ENCODE measurements around the gene POTEJ. TPM values are rescaled to one million over a fixed set of nuclear protein-coding genes. Genes with fewer than 3 reads are reported as not detected.
"Not testable (repeated sequence)": the region's sequence is repeated elsewhere in the genome, so short reads cannot be mapped to it uniquely, and the experiment has no call there.

Gene POTEJ
- not detected for total RNA-seq
- total RNA-seq (2013) = 0.04 TPM
- total RNA-seq = 0 to 0.09 (median 0) reads per million in 29 experiments

DNA sequence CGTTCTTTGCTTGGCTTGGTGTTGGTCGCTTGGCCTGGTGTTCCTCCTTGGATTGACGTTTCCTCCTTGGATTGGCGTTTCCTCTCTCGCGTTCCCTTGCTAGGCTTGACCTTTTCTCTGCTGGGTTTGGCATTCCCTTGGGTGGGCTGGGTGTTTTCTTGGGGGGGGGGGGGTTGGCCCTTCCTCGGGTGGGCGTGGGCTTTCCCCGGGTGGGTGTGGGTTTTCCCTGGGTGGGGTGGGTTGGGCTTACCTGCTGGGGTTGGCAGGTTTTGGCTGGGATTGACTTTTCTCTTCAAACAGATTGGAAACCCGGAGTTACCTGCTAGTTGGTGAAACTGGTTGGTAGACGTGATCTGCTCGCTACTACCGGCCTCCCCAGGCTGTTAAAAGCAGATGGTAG, at the start of gene POTEJ:
Gene POTEJ (plus strand): TSS at position 301 of the 400 bp plus-strand sequence. CDS start 93 bp downstream, at position 394.
- POLR2A ChIA-PET; H3K36me3 Mint-ChIP-seq; H3K4me3 Mint-ChIP-seq; DNase-seq; H3K27me3 Mint-ChIP-seq; H3K4me1 ChIP-seq (ENCODE audit: control insufficient read depth in 1 of 2, extremely low read depth in 1 of 2, insufficient read depth in 2 of 2, low read length in 2 of 2); H3K9me3 ChIP-seq; H3K4me1 Mint-ChIP-seq; ATAC-seq (replicated peaks in 1 of 4); H3K36me3 ChIP-seq (ENCODE audit: control insufficient read depth in 2 of 2, extremely low read depth in 1 of 2, insufficient read depth in 1 of 2, low read length in 1 of 2); H3K4me3 ChIP-seq (ENCODE audit: control insufficient read depth in 1 of 2, extremely low read depth in 1 of 2, low read length in 1 of 2); CTCF ChIA-PET; H3K27ac Mint-ChIP-seq; H3K9me3 Mint-ChIP-seq; H3K27ac ChIP-seq (ENCODE audit: low read length); H3K27me3 ChIP-seq (replicated peaks in 1 of 2; ENCODE audit: control insufficient read depth in 2 of 2, extremely low read depth in 1 of 2, insufficient read depth in 2 of 2, low read length in 1 of 2): not testable (repeated sequence)
- WGBS (ENCODE audit: insufficient coverage) = no CpG with 5 or more reads among the region's 13 CpGs

DNA sequence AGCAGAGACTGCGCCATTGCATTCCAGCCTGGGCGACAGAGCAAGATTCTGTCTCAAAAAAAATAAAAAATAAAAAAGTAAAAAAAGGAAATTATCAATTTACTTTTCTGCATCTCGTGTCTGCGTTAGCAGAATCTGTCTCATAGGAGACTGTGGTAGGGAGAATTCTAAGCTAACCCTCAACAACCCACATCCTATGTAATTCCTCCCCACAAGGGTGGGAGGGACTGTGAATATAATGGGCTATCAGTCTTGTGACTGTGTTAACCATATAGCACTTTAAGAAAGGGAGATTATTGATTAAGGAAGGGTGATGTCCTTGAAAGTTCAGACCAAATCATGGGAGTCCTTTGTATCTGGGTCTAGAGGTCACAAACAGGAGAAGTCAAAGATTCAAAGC, 45.1 kb upstream of the POTEJ start:
- H3K4me3 Mint-ChIP-seq; DNase-seq; H3K4me3 ChIP-seq (ENCODE audit: control insufficient read depth in 1 of 2, extremely low read depth in 1 of 2, low read length in 1 of 2); H3K9me3 Mint-ChIP-seq; H3K27me3 ChIP-seq (replicated peaks in 1 of 2; ENCODE audit: control insufficient read depth in 2 of 2, extremely low read depth in 1 of 2, insufficient read depth in 2 of 2, low read length in 1 of 2); H3K27me3 Mint-ChIP-seq; POLR2A ChIA-PET; H3K9me3 ChIP-seq; H3K4me1 ChIP-seq (ENCODE audit: control insufficient read depth in 1 of 2, extremely low read depth in 1 of 2, insufficient read depth in 2 of 2, low read length in 2 of 2); H3K27ac Mint-ChIP-seq; H3K36me3 ChIP-seq (ENCODE audit: control insufficient read depth in 2 of 2, extremely low read depth in 1 of 2, insufficient read depth in 1 of 2, low read length in 1 of 2); H3K4me1 Mint-ChIP-seq; H3K27ac ChIP-seq (ENCODE audit: low read length); CTCF ChIA-PET; ATAC-seq (replicated peaks in 1 of 4); H3K36me3 Mint-ChIP-seq: not testable (repeated sequence)
- no CpG with 5 or more reads among the region's 4 CpGs for WGBS (ENCODE audit: insufficient coverage)

DNA sequence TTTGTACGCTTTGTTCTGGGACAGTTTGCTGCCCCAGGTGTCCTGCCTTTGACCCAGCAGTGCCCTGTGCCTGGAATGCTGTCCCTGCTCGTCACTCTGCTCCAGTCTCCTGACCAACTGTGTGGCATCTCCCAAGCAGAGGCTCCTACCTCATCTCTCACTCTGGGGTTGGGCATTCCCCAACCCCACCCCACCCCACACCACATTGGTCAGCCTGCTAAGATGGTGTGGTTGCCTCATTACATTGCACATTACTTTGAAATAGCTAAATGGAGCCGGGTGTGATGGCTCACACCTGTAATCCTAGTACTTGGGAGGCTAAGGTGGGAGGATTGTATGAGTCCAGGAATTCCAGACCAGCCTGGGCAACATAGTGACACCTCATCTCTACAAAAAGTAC, 39.3 kb upstream of the POTEJ start:
- H3K4me3 Mint-ChIP-seq; H3K4me1 ChIP-seq (ENCODE audit: control insufficient read depth in 1 of 2, extremely low read depth in 1 of 2, insufficient read depth in 2 of 2, low read length in 2 of 2); H3K27me3 Mint-ChIP-seq; H3K4me1 Mint-ChIP-seq; DNase-seq; ATAC-seq (replicated peaks in 1 of 4); H3K9me3 ChIP-seq; H3K36me3 ChIP-seq (ENCODE audit: control insufficient read depth in 2 of 2, extremely low read depth in 1 of 2, insufficient read depth in 1 of 2, low read length in 1 of 2); H3K27me3 ChIP-seq (replicated peaks in 1 of 2; ENCODE audit: control insufficient read depth in 2 of 2, extremely low read depth in 1 of 2, insufficient read depth in 2 of 2, low read length in 1 of 2); H3K9me3 Mint-ChIP-seq; H3K4me3 ChIP-seq (ENCODE audit: control insufficient read depth in 1 of 2, extremely low read depth in 1 of 2, low read length in 1 of 2); H3K27ac Mint-ChIP-seq; CTCF ChIA-PET; POLR2A ChIA-PET; H3K27ac ChIP-seq (ENCODE audit: low read length); H3K36me3 Mint-ChIP-seq: not testable (repeated sequence)
- WGBS (ENCODE audit: insufficient coverage) = no CpG with 5 or more reads among the region's 3 CpGs

GRCh38 chr2:130574230-130574629, 37.0 kb upstream of the POTEJ start:
- H3K36me3 ChIP-seq (ENCODE audit: control insufficient read depth in 2 of 2, extremely low read depth in 1 of 2, insufficient read depth in 1 of 2, low read length in 1 of 2); ATAC-seq (replicated peaks in 1 of 4); H3K4me1 Mint-ChIP-seq; H3K27me3 ChIP-seq (replicated peaks in 1 of 2; ENCODE audit: control insufficient read depth in 2 of 2, extremely low read depth in 1 of 2, insufficient read depth in 2 of 2, low read length in 1 of 2); CTCF ChIA-PET; H3K27ac Mint-ChIP-seq; H3K27me3 Mint-ChIP-seq; H3K4me3 ChIP-seq (ENCODE audit: control insufficient read depth in 1 of 2, extremely low read depth in 1 of 2, low read length in 1 of 2); H3K4me3 Mint-ChIP-seq; DNase-seq; H3K9me3 ChIP-seq; POLR2A ChIA-PET; H3K36me3 Mint-ChIP-seq; H3K9me3 Mint-ChIP-seq; H3K27ac ChIP-seq (ENCODE audit: low read length); H3K4me1 ChIP-seq (ENCODE audit: control insufficient read depth in 1 of 2, extremely low read depth in 1 of 2, insufficient read depth in 2 of 2, low read length in 2 of 2): not testable (repeated sequence)
- WGBS (ENCODE audit: insufficient coverage) = no CpG with 5 or more reads among the region's 13 CpGs

- peak in 2 of 4 experiments; percentile 11 to 18 for ATAC-seq (replicated peaks in 1 of 4)
Observed at GRCh38 chr2:130576209-130576784, 34.9 kb upstream of the POTEJ start.

DNA sequence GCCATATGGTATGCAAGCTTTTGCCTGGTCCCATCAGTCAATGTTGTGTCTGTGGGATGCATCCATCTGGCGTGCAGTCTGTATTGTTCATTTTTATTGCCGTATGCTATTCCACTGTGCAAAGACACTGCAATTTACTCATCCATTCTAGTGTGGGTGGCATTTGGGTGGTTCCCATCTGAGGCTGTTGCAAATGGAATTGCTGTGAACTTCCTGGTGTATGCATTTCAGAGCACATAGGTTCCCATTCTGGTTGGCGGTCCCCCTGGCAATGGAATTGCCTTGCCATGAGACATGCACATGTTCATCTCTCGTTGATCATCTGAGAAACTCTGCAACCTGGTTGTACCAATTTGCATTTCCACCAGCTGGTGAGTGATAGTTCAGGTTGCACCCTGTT, 33.7 kb upstream of the POTEJ start:
- CTCF ChIA-PET; H3K9me3 ChIP-seq; H3K27ac Mint-ChIP-seq; H3K36me3 ChIP-seq (ENCODE audit: control insufficient read depth in 2 of 2, extremely low read depth in 1 of 2, insufficient read depth in 1 of 2, low read length in 1 of 2); H3K27me3 ChIP-seq (replicated peaks in 1 of 2; ENCODE audit: control insufficient read depth in 2 of 2, extremely low read depth in 1 of 2, insufficient read depth in 2 of 2, low read length in 1 of 2); H3K4me3 ChIP-seq (ENCODE audit: control insufficient read depth in 1 of 2, extremely low read depth in 1 of 2, low read length in 1 of 2); H3K9me3 Mint-ChIP-seq; H3K27ac ChIP-seq (ENCODE audit: low read length); POLR2A ChIA-PET; H3K4me1 ChIP-seq (ENCODE audit: control insufficient read depth in 1 of 2, extremely low read depth in 1 of 2, insufficient read depth in 2 of 2, low read length in 2 of 2); ATAC-seq (replicated peaks in 1 of 4); H3K4me3 Mint-ChIP-seq; H3K27me3 Mint-ChIP-seq; DNase-seq; H3K36me3 Mint-ChIP-seq; H3K4me1 Mint-ChIP-seq: not testable (repeated sequence)
- no CpG with 5 or more reads among the region's 4 CpGs for WGBS (ENCODE audit: insufficient coverage)

More at GRCh38 chr2:130576209-130576784, 34.9 kb upstream of the POTEJ start:
- H3K4me3 ChIP-seq (ENCODE audit: control insufficient read depth in 1 of 2, extremely low read depth in 1 of 2, low read length in 1 of 2); H3K9me3 Mint-ChIP-seq; H3K27ac ChIP-seq (ENCODE audit: low read length); H3K4me1 Mint-ChIP-seq; H3K4me1 ChIP-seq (ENCODE audit: control insufficient read depth in 1 of 2, extremely low read depth in 1 of 2, insufficient read depth in 2 of 2, low read length in 2 of 2); H3K4me3 Mint-ChIP-seq; H3K27ac Mint-ChIP-seq; H3K27me3 Mint-ChIP-seq; H3K36me3 Mint-ChIP-seq; H3K27me3 ChIP-seq (replicated peaks in 1 of 2; ENCODE audit: control insufficient read depth in 2 of 2, extremely low read depth in 1 of 2, insufficient read depth in 2 of 2, low read length in 1 of 2); H3K9me3 ChIP-seq; POLR2A ChIA-PET; CTCF ChIA-PET; DNase-seq; H3K36me3 ChIP-seq (ENCODE audit: control insufficient read depth in 2 of 2, extremely low read depth in 1 of 2, insufficient read depth in 1 of 2, low read length in 1 of 2): not testable (repeated sequence)
- WGBS (ENCODE audit: insufficient coverage) = no CpG with 5 or more reads among the region's 8 CpGs

DNA sequence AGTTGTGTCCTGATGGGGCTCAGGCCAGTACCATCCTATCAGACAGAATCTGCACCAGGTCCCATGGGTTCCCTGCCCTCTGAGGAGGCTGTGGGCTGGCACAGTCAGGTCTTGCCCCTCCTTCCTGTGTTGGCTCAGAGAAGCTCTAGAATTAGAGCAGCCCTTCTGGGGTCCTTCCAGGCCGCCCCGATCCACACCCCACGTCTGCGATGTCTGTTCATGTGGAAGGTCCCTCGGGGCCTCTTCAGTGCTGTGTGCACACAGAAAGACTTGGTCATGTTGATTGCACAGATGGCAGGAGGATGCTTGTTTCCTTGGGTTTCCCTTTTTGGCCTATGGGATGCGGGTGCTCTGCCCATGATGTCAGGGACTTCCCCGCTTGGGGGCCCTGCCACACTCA, 32.1 kb upstream of the POTEJ start:
- H3K4me3 Mint-ChIP-seq; H3K36me3 Mint-ChIP-seq; H3K9me3 ChIP-seq; POLR2A ChIA-PET; H3K27ac Mint-ChIP-seq; ATAC-seq (replicated peaks in 1 of 4); H3K4me3 ChIP-seq (ENCODE audit: control insufficient read depth in 1 of 2, extremely low read depth in 1 of 2, low read length in 1 of 2); H3K4me1 Mint-ChIP-seq; H3K4me1 ChIP-seq (ENCODE audit: control insufficient read depth in 1 of 2, extremely low read depth in 1 of 2, insufficient read depth in 2 of 2, low read length in 2 of 2); DNase-seq; H3K27ac ChIP-seq (ENCODE audit: low read length); H3K27me3 ChIP-seq (replicated peaks in 1 of 2; ENCODE audit: control insufficient read depth in 2 of 2, extremely low read depth in 1 of 2, insufficient read depth in 2 of 2, low read length in 1 of 2); H3K27me3 Mint-ChIP-seq; H3K9me3 Mint-ChIP-seq; CTCF ChIA-PET; H3K36me3 ChIP-seq (ENCODE audit: control insufficient read depth in 2 of 2, extremely low read depth in 1 of 2, insufficient read depth in 1 of 2, low read length in 1 of 2): not testable (repeated sequence)
- WGBS (ENCODE audit: insufficient coverage) = no CpG with 5 or more reads among the region's 7 CpGs
